Ascending aorta (tissue), 2 donors: ENCODE results near the gene ABHD12. TPM values are rescaled to one million over a fixed set of nuclear protein-coding genes. Genes with fewer than 3 reads are reported as not detected.

Experiments used
- DNase-seq, 2 donors: peaks; one replicate each; pipeline ENCODE4 v3.0.0-alpha.2; 2019; ENCODE audit warnings: low spot score in 2 of 2
- H3K27ac ChIP-seq, 2 donors: fragments of 200-600 bp; sonication (generic); one replicate each; pipeline ENCODE4 v1.5.1; 2016 to 2017; ENCODE audit warnings: mild to moderate bottlenecking in 1 of 2
- H3K27me3 ChIP-seq: fragments of 200-600 bp; sonication (generic); one replicate; pipeline ENCODE4 v1.5.1; 2017
- H3K36me3 ChIP-seq, 2 donors: fragments of 200-600 bp; sonication (generic); one replicate each; pipeline ENCODE4 v1.5.1; 2016
- H3K4me1 ChIP-seq, 2 donors: fragments of 200-600 bp; sonication (generic); one replicate each; pipeline ENCODE4 v1.5.1; 2016 to 2017; ENCODE audit warnings: mild to moderate bottlenecking in 1 of 2
- H3K4me3 ChIP-seq, 2 donors: fragments of 200-600 bp; sonication (generic); one replicate each; pipeline ENCODE4 v1.5.1; 2016 to 2017; ENCODE audit warnings: mild to moderate bottlenecking in 1 of 2
- H3K9me3 ChIP-seq, 2 donors: fragments of 200-600 bp; sonication (generic); one replicate each; pipeline ENCODE4 v1.5.1; 2016
- CTCF ChIP-seq, 3 experiments: fragments of 200-600 bp in 2 of 3; fragments of 450-650 bp in 1 of 3; sonication (generic) in 2 of 3; IDR thresholded peaks; one replicate each; pipeline ENCODE4 v1.5.1; 2016 to 2019; ENCODE audit warnings: antibody characterized with exemption in 3 of 3, mild to moderate bottlenecking in 1 of 3, moderate library complexity in 1 of 3
- intact Hi-C: fragments of 100-400 bp; cut with DNase I; formaldehyde crosslinking; loops from one replicate; pipeline ENCODE4 v1.15.1; 2023
- total RNA-seq: library from RNA; depleted of rRNA; stranded (reverse); fragments of >200 nt; gene quantifications from one replicate; pipeline ENCODE4 v1.1.0, GENCODE V29; 2016

Gene ABHD12
- total RNA-seq, 1 donor from 2014 or later: 24.3 TPM

GRCh38 chr20:25297141-25297905 is 93.3 kb downstream of the ABHD12 start:
- peak overlapping the region; percentile 34 to 64 for H3K27ac ChIP-seq
- H3K36me3 ChIP-seq: peaks cover 14 to 49% of the 10 kb centered on the region in 2 donors
- DNase-seq: no peak
- H3K27me3 ChIP-seq: no peaks in the 10 kb centered on the region
- intact Hi-C loops: loop anchor here (5.0 to 10.0 kb wide), 3 partner anchors 100 to 397 kb away; partner anchors contain the start of genes ACSS1, ENTPD6 and ZNF337
- no peak overlapping the region for H3K4me3 ChIP-seq
- peaks cover 7 to 27% of the 10 kb centered on the region in 2 donors for H3K4me1 ChIP-seq
- H3K9me3 ChIP-seq: no peaks in the 10 kb centered on the region
- TF ChIP-seq CTCF (IDR thresholded peaks at IDR 0.05): no peak

- H3K27ac ChIP-seq: peak overlapping the region; percentile 61 to 64
- peak in 1 of 3 experiments; percentile 29 for TF ChIP-seq CTCF (IDR thresholded peaks at IDR 0.05)
Observed at GRCh38 chr20:25296094-25297093, 94.2 kb downstream of the ABHD12 start.

GRCh38 chr20:25295386-25296093 is 95.1 kb downstream of the ABHD12 start:
- Histone ChIP-seq H3K4me1 (peaks cover 7 to 27% of the 10 kb centered on the region in 2 donors), H3K27ac (peak overlapping the region; percentile 61 to 64), H3K36me3 (peaks cover 27 to 65% of the 10 kb centered on the region in 2 donors), H3K27me3 (no peaks in the 10 kb centered on the region), H3K4me3 (no peak overlapping the region), H3K9me3 (no peaks in the 10 kb centered on the region)
- peak in 1 of 3 experiments; percentile 13 for TF ChIP-seq CTCF (IDR thresholded peaks at IDR 0.05)
- intact Hi-C loops: loop anchor here (2.0 to 10.0 kb wide), 6 partner anchors 95 to 399 kb away; partner anchors contain the start of genes ABHD12, ACSS1, APMAP and ENTPD6
- DNase-seq: peak in 1 of 2 donors; percentile 79

More at GRCh38 chr20:25296094-25297093, 94.2 kb downstream of the ABHD12 start:
- H3K9me3 ChIP-seq: no peaks in the 10 kb centered on the region
- peaks cover 7 to 27% of the 10 kb centered on the region in 2 donors for H3K4me1 ChIP-seq
- H3K27me3 ChIP-seq: no peaks in the 10 kb centered on the region
- DNase-seq: no peak
- intact Hi-C loops: loop anchor here (5.0 to 10.0 kb wide), 3 partner anchors 99 to 398 kb away; partner anchors contain the start of genes ACSS1, ENTPD6 and ZNF337
- H3K36me3 ChIP-seq: peaks cover 18 to 59% of the 10 kb centered on the region in 2 donors
- H3K4me3 ChIP-seq: no peak overlapping the region

GRCh38 chr20:25294459-25295385 is 95.9 kb downstream of the ABHD12 start:
- peak; percentile 57 to 80 (median 66) for TF ChIP-seq CTCF (IDR thresholded peaks at IDR 0.05)
- H3K4me3 ChIP-seq: no peak overlapping the region
- peak overlapping the region; percentile 61 to 64 for H3K27ac ChIP-seq
- no peaks in the 10 kb centered on the region for H3K27me3 ChIP-seq
- DNase-seq: no peak
- H3K36me3 ChIP-seq: peaks cover 34 to 69% of the 10 kb centered on the region in 2 donors
- intact Hi-C loops: loop anchor here (2.0 to 10.0 kb wide), 7 partner anchors 47 to 400 kb away; partner anchors contain the start of genes ABHD12, ACSS1, APMAP and ENTPD6
- no peaks in the 10 kb centered on the region for H3K9me3 ChIP-seq
- H3K4me1 ChIP-seq: peaks cover 7 to 27% of the 10 kb centered on the region in 2 donors
